ENCODE measurements around the gene DCTPP1.
"Not testable (repeated sequence)": the region's sequence is repeated elsewhere in the genome, so short reads cannot be mapped to it uniquely, and the experiment has no call there.

The DCTPP1 gene

GRCh38 chr16:30429678-30430427 is at the start of gene DCTPP1:
Gene DCTPP1 (minus strand): TSS chr16:30430030. CDS start chr16:30429980, 50 bp downstream.
- no peaks in the 10 kb centered on the region for H3K27me3 Mint-ChIP-seq
- no peak within 1 kb of the TSS for H3K4me3 Mint-ChIP-seq
- H3K4me1 Mint-ChIP-seq (ENCODE audit: low read depth): peaks cover 39% of the 10 kb centered on the region
- H3K27ac Mint-ChIP-seq: no peak within 1 kb of the TSS
- H3K9me3 Mint-ChIP-seq: no peaks in the 10 kb centered on the region
- H3K36me3 Mint-ChIP-seq (ENCODE audit: low read depth): peaks cover 28% of the 10 kb centered on the region

DNA sequence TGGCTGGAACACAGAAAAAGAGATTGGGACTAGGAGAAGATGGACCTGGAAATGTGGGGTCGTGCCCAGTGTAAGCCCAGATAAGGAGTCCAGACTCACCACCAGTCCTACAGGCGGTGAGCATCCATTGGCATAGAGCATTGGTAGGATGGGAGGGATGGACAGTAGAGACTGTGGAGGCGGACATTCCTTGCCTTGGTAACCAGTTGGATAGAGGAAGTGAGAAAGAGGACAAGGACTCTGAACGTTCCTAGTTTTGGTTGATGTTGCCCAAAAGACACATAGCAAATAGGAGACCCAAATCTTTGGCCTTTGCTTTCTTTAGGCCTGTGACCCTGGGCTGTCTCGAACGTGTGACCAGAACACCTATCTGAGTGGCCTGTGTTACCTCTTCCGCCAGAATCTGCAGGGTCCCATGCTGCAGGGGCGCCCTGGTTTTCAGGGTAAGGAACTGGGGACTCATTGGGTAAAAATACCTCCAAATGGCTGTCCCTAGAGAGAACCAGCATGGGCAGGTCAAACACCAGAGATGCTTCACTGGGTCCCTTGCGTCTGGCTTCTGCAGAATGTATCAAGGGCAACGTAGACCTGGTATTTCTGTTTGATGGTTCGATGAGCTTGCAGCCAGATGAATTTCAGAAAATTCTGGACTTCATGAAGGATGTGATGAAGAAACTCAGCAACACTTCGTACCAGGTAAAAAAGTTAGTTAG is 49.1 kb upstream of the DCTPP1 start:
- H3K4me3 Mint-ChIP-seq: no peak overlapping the region

DNA sequence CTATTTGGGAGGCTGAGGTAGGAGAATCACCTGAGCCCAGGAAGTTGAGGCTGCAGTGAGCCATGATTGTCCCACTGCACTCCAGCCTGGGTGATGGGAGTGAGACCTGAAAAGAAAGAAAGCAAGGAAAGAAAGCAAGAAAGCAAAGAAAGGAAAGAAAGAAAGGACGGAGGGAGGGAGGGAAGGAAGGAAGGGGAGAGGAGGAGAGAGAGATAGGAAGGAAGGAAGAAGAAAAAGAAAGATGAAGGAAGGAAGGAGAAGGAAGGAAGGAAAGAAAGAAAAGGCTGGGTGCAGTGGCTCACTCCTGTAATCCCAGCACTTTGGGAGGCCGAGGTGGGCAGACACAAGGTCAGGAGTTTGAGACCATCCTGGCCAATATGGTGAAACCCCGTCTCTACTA is 47.9 kb upstream of the DCTPP1 start:
- peaks cover 74% of the 10 kb centered on the region for H3K4me1 Mint-ChIP-seq (ENCODE audit: low read depth)
- H3K4me3 Mint-ChIP-seq: not testable (repeated sequence)

More for the DNA sequence above, 49.1 kb upstream of the DCTPP1 start:
- no peaks in the 10 kb centered on the region for H3K9me3 Mint-ChIP-seq
- peaks cover 69% of the 10 kb centered on the region for H3K4me1 Mint-ChIP-seq (ENCODE audit: low read depth)
- peaks cover 76% of the 10 kb centered on the region for H3K36me3 Mint-ChIP-seq (ENCODE audit: low read depth)
- H3K27ac Mint-ChIP-seq: no peak overlapping the region
- no peaks in the 10 kb centered on the region for H3K27me3 Mint-ChIP-seq

GRCh38 chr16:30476991-30477390 is 47.2 kb upstream of the DCTPP1 start:
- Mint-ChIP-seq H3K4me1 (ENCODE audit: low read depth) (peaks cover 76% of the 10 kb centered on the region), H3K9me3 (no peaks in the 10 kb centered on the region), H3K36me3 (ENCODE audit: low read depth) (peaks cover 59% of the 10 kb centered on the region), H3K27ac (no peak overlapping the region), H3K27me3 (no peaks in the 10 kb centered on the region), H3K4me3 (no peak overlapping the region)

More for the DNA sequence above, 47.9 kb upstream of the DCTPP1 start:
- H3K9me3 Mint-ChIP-seq, H3K27me3 Mint-ChIP-seq: not testable (repeated sequence)
- Mint-ChIP-seq H3K27ac (peak overlapping the region; percentile 29), H3K36me3 (ENCODE audit: low read depth) (peaks cover 65% of the 10 kb centered on the region)

DNA sequence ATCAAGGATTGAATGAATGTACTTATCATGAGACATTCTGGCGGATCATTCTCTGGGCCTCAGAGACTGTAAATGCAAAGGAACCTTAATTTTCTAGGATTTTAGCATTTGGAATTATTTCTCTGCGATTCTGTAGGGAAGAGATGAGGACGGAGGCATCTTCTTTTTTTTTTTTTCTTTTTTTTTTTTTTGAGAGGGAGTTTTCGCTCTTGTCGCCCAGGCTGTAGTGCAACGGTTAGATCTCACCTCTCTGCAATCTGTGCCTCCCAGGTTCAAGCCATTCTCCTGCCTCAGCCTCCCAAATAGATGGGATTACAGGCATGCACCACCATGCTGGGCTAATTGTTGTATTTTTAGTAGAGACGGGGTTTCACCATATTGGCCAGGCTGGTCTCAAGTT is 44.9 kb upstream of the DCTPP1 start:
- Mint-ChIP-seq H3K36me3 (ENCODE audit: low read depth) (peaks cover 39% of the 10 kb centered on the region), H3K4me3 (peak overlapping the region; percentile 99), H3K9me3 (no peaks in the 10 kb centered on the region), H3K27me3 (no peaks in the 10 kb centered on the region), H3K27ac (peak overlapping the region; percentile 83), H3K4me1 (ENCODE audit: low read depth) (peaks cover 82% of the 10 kb centered on the region)

DNA sequence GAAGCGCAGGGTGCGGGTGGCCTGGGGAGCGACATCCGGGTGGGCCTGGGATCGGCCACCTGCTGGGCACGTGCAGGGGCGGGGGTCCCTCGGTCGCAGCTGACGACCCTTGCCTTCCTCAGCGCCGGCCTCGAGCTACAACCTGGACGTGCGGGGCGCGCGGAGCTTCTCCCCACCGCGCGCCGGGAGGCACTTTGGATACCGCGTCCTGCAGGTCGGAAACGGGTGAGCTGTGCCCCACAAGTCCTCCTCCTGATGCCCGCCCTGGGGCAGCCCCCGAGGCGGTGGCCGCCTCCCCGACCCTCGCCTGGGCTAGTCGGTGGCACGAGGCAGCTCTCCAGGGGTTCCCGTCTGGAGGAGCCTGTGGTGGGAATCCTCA is 44.2 kb upstream of the DCTPP1 start:
- Mint-ChIP-seq H3K4me3 (peak overlapping the region; percentile 99), H3K36me3 (ENCODE audit: low read depth) (peaks cover 39% of the 10 kb centered on the region), H3K27ac (peak overlapping the region; percentile 95), H3K9me3 (no peaks in the 10 kb centered on the region), H3K27me3 (no peaks in the 10 kb centered on the region), H3K4me1 (ENCODE audit: low read depth) (peaks cover 85% of the 10 kb centered on the region)

DNA sequence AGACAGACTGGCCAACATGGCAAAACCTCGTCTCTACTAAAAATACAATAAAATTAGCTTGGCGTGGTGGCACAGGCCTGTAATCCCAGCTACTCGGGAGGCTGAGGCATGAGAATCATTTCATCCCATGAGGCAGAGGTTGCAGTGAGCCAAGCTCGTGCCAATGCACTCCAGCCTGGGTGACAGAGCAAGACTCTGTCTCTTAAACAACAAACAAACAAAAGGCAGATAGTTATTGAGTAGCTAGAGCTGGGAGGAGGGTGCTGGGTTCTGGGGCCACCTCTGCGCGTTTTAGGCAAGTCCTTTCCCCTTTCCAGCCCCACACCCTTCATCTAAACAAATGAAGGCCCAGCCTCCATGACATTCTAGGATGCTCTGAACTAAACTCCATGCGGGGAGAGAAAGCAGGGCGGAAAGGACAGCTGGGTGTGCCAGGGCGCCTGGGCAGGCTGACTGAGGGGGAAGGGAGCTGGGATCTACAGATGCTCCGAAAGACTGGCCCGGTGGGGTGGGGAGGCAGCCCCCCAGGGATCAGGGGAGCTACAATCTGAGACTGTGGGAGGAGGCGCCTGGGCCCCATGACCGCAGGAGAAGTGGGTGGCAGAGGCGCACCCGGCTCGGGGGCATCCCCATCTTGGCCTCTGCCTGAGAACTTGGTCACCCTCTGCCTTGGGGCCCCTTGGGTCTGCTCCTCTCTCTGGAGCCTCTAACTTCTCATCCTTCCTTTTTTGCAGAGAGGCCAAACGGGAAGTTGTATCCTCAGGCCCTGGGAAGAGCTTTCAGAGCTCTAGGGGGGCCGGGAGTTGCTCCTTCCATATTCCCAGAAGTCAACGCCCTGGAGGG is 43.6 kb upstream of the DCTPP1 start:
- peak overlapping the region; percentile 99 for H3K4me3 Mint-ChIP-seq
- H3K36me3 Mint-ChIP-seq (ENCODE audit: low read depth): peaks cover 34% of the 10 kb centered on the region
- no peaks in the 10 kb centered on the region for H3K9me3 Mint-ChIP-seq
- H3K27ac Mint-ChIP-seq: peak overlapping the region; percentile 95
- H3K27me3 Mint-ChIP-seq: no peaks in the 10 kb centered on the region
- H3K4me1 Mint-ChIP-seq (ENCODE audit: low read depth): peaks cover 81% of the 10 kb centered on the region

DNA sequence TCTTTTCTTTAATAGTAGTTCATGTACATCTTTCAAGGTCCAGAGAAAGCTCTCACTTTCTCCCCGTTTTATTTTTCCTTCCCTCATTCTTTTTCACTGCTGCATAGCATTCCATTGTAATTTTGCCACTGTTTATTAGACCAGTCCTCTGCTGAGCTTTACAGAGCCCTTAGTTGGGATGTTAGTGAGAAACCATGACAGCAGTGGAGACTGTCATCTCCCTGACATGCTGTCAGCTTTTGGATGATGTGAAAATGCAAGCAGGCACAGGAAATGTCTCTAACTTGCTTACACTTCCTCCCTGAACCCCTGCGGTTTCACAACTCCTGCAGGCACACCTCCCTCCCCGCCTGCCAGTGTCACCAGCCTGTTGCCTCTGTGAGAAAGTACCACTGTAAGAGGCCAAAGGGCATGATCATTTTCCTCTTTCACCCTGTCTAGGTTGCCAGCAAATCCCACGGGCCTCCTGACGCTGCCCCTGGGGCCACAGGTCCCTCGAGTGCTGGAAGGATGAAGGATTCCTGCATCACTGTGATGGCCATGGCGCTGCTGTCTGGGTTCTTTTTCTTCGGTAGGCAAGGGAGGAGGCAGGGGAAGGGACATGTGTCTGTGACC is 42.6 kb upstream of the DCTPP1 start, which contains the start of gene ITGAL:
TSS of gene ITGAL (plus strand) at position 415 of the 615 bp plus-strand sequence. CDS start at position 511, 96 bp downstream.
- no peaks in the 10 kb centered on the region for H3K9me3 Mint-ChIP-seq
- H3K27ac Mint-ChIP-seq: peak within 1 kb of the TSS; percentile 95
- H3K4me3 Mint-ChIP-seq: peak within 1 kb of the TSS; percentile 99
- H3K4me1 Mint-ChIP-seq (ENCODE audit: low read depth): peaks cover 84% of the 10 kb centered on the region
- H3K27me3 Mint-ChIP-seq: no peaks in the 10 kb centered on the region
- H3K36me3 Mint-ChIP-seq (ENCODE audit: low read depth): peaks cover 29% of the 10 kb centered on the region

DNA sequence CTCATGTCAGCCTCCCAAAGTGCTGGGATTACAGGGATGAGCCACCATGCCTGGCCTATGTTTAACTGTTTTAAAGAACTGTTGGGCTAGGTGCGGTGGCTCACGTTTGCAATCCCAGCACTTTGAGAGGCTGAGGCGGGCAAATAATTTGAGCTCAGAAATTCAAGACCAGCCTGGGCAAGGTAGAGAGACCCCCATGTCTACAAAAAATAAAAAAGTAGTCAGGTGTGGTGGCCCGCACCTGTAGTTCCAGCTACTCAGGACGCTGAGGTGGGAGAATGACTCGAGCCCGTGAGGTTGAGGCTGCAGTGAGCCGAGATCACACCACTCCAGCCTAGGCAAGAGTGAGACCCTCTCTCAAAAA is 40.8 kb upstream of the DCTPP1 start:
- Mint-ChIP-seq H3K36me3 (ENCODE audit: low read depth) (peaks cover 13% of the 10 kb centered on the region), H3K4me1 (ENCODE audit: low read depth) (peaks cover 82% of the 10 kb centered on the region), H3K27ac (peak overlapping the region; percentile 94), H3K27me3 (no peaks in the 10 kb centered on the region), H3K4me3 (no peak overlapping the region), H3K9me3 (no peaks in the 10 kb centered on the region)

GRCh38 chr16:30470170-30470512 is 40.3 kb upstream of the DCTPP1 start:
- Mint-ChIP-seq H3K4me1 (ENCODE audit: low read depth) (peaks cover 79% of the 10 kb centered on the region), H3K27ac (peak overlapping the region; percentile 94), H3K9me3 (no peaks in the 10 kb centered on the region)

DNA sequence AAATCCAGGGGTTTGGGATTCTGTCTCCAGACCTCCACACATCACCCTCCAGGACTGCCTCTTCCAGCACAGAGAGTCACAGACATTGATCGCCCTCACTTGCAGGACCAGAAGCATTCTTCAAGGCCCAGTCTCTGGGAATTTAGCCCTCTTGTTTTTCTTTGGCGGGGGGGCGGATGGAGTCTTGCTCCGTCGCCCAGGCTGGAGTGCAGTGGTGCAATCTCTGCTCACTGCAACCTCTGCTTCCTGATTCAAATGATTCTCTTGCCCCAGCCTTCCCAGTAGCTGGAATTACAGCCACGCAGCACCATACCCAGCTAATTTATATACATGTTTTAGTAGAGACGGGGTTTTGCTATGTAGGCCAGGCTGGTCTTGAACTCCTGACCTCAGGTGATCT is 34.2 kb upstream of the DCTPP1 start:
- Mint-ChIP-seq H3K4me3 (no peak overlapping the region), H3K27me3 (no peaks in the 10 kb centered on the region), H3K36me3 (ENCODE audit: low read depth) (no peaks in the 10 kb centered on the region), H3K9me3 (no peaks in the 10 kb centered on the region), H3K27ac (no peak overlapping the region), H3K4me1 (ENCODE audit: low read depth) (peaks cover 56% of the 10 kb centered on the region)

More at GRCh38 chr16:30470170-30470512, 40.3 kb upstream of the DCTPP1 start:
- Mint-ChIP-seq H3K4me3 (no peak overlapping the region), H3K36me3 (ENCODE audit: low read depth) (peaks cover 9% of the 10 kb centered on the region), H3K27me3 (no peaks in the 10 kb centered on the region)

GRCh38 chr16:30461426-30461825 is 31.6 kb upstream of the DCTPP1 start:
- not testable (repeated sequence) for H3K27ac Mint-ChIP-seq; H3K36me3 Mint-ChIP-seq (ENCODE audit: low read depth); H3K27me3 Mint-ChIP-seq; H3K9me3 Mint-ChIP-seq; H3K4me3 Mint-ChIP-seq
- H3K4me1 Mint-ChIP-seq (ENCODE audit: low read depth): peaks cover 69% of the 10 kb centered on the region

DNA sequence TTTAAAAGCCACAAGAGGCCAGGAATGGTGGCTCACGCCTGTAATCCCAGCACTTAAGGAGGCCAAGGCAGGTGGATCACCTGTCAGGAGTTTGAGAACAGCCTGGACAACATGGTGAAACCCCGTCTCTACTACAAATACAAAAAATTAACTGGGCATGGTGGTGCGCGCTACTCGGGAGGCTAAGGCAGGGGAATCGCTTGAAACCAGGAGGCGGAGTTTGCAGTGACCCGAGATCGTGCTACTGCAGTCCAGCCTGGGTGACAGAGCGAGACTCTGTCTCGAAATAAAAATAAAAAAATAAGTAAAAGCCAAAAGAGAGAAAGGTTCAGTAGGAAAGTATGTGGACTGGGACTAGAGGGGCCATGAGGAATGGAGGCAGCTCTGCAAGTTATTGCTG is 29.6 kb upstream of the DCTPP1 start:
- H3K4me3 Mint-ChIP-seq: peak overlapping the region; percentile 68
- peaks cover 56% of the 10 kb centered on the region for H3K4me1 Mint-ChIP-seq (ENCODE audit: low read depth)
- no peaks in the 10 kb centered on the region for H3K27me3 Mint-ChIP-seq
- H3K27ac Mint-ChIP-seq: peak overlapping the region; percentile 94
- H3K36me3 Mint-ChIP-seq (ENCODE audit: low read depth): no peaks in the 10 kb centered on the region
- H3K9me3 Mint-ChIP-seq: no peaks in the 10 kb centered on the region

DNA sequence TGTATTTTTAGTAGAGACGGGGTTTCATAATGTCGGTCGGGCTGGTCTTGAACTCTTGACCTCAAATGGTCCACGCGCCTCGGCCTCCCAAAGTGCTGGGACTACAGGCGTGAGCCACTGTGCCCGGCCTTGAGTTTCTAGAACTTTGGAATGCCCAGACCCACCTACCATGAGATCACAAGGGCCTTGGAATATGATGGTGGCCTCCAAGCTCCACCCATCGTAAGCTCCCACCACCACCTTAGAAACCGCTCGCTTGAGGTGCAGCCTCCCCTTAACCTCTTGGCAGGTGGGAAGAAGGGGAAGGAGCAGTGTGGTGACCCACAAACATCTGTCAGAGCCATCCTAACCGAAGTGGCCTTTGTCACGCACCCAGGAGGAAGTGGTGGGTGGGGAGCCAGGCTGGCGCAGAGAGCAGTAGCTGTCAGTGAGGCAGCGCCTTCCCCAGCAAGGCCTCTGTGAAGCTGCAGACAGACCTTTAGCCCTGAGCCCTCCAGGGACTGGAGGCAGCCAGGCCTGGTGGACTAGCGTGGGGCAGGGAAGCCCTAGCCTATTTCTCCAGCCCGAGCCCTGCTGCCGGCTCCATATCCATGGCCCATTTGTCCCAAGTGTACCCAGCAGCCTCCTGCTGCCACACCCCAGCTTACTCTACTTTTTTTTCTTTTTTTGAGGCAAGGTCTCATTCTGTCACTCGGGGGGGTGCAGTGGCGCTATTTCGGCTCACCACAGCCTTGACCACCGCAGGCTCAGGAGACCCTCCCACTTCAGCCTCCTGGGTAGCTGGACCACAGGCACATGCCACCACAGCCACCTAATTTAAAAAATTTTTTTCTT is 28.9 kb upstream of the DCTPP1 start:
- Mint-ChIP-seq H3K27ac (peak overlapping the region; percentile 94), H3K4me3 (peak overlapping the region; percentile 68), H3K9me3 (no peaks in the 10 kb centered on the region), H3K36me3 (ENCODE audit: low read depth) (no peaks in the 10 kb centered on the region), H3K4me1 (ENCODE audit: low read depth) (peaks cover 56% of the 10 kb centered on the region), H3K27me3 (no peaks in the 10 kb centered on the region)
